ENCODE data around the gene TMEM161B.

GRCh38 chr5:88290801-88291200, 22.2 kb upstream of the TMEM161B start:
- no peak for TF ChIP-seq CTCF (IDR thresholded peaks at IDR 0.05; ENCODE audit: insufficient read depth, low read length, poor library complexity, severe bottlenecking)
- no peak for TF ChIP-seq EZH2phosphoT487 (conservative IDR thresholded peaks at IDR 0.05; ENCODE audit: low read length)

Measured in SU-DHL-6 (cell line).